Gastrocnemius medialis (tissue), 4 donors: Measurements from ENCODE around the gene DMAC2.

Experiments
- POLR2A ChIP-seq, 2 donors: fragments of 450-650 bp; IDR thresholded peaks; one replicate each; pipeline ENCODE4 v1.6.1; 2017; ENCODE audit warnings: antibody characterized with exemption in 2 of 2, mild to moderate bottlenecking in 2 of 2, moderate library complexity in 2 of 2
- TF ChIP-seq, protein P1 (sequence below), 5 experiments: fragments of 450-650 bp in 3 of 5; fragments of 200-600 bp in 2 of 5; sonication (generic) in 2 of 5; IDR thresholded peaks in 4 of 5; conservative IDR thresholded peaks in 1 of 5; 1 replicate in 4 of 5; 2 replicates in 1 of 5; pipeline ENCODE4 v1.5.1; 2016 to 2019; ENCODE audit warnings: antibody characterized with exemption in 5 of 5, mild to moderate bottlenecking in 3 of 5, moderate library complexity in 3 of 5

DNA sequence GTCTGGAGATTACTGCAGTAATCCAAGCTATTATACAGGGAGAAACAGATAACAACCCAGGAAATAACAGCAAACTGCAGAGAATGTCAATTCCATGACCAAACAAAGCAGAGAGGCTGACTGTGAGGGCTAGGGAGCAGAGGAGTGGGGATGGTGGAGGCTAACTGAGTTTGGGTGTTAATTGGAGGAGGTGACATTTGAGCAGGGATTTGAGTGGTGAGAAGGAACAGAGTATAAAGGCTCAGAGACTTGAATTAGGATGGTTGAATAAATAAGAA, 3.1 kb downstream of the DMAC2 start:
- TF ChIP-seq, protein P1, sequence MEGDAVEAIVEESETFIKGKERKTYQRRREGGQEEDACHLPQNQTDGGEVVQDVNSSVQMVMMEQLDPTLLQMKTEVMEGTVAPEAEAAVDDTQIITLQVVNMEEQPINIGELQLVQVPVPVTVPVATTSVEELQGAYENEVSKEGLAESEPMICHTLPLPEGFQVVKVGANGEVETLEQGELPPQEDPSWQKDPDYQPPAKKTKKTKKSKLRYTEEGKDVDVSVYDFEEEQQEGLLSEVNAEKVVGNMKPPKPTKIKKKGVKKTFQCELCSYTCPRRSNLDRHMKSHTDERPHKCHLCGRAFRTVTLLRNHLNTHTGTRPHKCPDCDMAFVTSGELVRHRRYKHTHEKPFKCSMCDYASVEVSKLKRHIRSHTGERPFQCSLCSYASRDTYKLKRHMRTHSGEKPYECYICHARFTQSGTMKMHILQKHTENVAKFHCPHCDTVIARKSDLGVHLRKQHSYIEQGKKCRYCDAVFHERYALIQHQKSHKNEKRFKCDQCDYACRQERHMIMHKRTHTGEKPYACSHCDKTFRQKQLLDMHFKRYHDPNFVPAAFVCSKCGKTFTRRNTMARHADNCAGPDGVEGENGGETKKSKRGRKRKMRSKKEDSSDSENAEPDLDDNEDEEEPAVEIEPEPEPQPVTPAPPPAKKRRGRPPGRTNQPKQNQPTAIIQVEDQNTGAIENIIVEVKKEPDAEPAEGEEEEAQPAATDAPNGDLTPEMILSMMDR (IDR thresholded peaks at IDR 0.05 in 4 of 5, conservative IDR thresholded peaks at IDR 0.05 in 1 of 5), result no peak
- no peak for TF ChIP-seq POLR2A (IDR thresholded peaks at IDR 0.05)
